GM19025 (cell line): Measurements from ENCODE around the gene ZNF334.

Experiments
- ATAC-seq: cut with Tn5 transposase; IDR thresholded peaks from one replicate; pipeline ENCODE4 v1.9.1; 2021; ENCODE audit warnings: mild to moderate bottlenecking, low read depth, moderate library complexity; ENCODE audit not compliant: unreplicated experiment

Gene ZNF334

DNA sequence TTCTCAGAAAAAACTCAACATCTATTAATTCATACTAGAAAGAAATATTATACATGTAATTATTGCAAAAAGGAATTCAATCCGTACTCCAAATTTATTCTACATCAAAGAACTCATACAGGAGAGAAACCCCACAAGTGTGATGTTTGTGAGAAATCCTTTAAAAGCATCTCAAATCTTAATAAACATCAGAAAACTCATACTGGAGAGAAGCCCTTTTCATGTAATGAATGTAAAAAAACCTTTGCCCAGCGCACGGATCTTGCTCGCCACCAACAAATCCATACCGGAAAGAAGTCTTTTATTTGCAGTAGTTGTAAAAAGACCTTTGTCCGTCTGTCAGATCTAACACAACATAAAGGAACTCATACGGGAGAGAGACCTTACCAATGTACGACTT, 22.0 kb downstream of the ZNF334 start:
- ATAC-seq: no peak

DNA sequence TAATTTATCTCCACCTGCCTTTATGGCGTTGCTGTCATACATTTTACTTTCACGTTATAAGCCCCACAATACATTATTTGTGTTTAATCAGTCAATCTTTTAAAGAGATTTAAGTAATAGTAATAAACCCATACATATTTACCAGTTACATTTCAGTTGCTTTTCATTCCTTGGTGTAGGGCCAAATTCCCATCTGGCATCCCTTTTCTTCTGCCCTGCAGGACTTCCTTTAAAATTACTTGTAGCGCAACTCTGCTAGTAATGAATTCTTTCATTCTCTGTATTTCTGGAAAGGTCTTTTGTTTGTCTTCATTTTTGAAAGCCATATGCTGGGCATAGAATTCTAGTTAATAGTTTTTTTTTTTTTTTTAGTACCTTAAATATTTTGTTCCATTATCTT, 24.9 kb downstream of the ZNF334 start:
- no peak for ATAC-seq

DNA sequence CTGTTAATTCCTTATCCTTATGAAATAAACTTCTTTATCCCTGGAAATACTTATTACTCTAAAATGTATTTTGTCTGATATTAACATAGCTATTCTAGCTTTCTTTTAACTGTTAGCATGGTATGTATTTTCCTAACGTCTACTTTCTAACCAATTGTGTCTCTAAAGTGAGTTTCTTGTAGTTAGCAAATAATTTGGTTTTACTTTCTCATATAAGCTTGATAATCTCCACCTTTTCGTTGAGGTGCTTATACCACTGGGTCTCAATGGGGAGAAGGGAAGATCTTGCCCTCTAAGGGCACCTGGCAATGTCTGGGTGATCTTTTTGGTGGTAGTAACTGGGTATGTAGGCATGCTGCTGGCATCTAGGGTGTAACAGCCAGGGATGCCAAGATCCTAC, 25.7 kb downstream of the ZNF334 start:
- ATAC-seq: no peak

- no peak for ATAC-seq
These were observed 27.9 kb downstream of the ZNF334 start for GRCh38 chr20:46485431-46485830.

DNA sequence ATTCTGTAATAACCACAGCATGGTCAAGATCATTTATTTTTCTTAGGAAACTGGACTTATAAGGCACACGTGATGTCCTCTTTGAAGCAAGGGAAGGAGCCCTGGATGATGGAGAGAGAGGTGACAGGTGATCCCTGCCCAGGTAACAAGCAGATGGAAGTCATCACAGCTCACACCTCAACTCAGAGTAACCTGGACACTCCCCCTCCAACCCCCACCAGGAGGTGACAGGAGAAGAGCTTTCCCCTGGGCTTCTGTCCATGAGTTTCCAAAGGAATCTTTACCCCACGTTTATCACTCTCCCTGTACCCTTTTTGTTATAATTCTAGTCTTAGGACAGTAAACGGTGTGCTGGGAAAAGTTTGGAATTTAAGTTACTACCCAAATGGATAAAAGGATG, 28.4 kb downstream of the ZNF334 start:
- no peak for ATAC-seq

GRCh38 chr20:46483879-46484278, 29.5 kb downstream of the ZNF334 start:
- no peak for ATAC-seq

- no peak for ATAC-seq
These were observed 30.5 kb downstream of the ZNF334 start for GRCh38 chr20:46482864-46483263.

- no peak for ATAC-seq
These were observed 35.7 kb downstream of the ZNF334 start for GRCh38 chr20:46477640-46478039.

- ATAC-seq: no peak
These were observed 36.1 kb downstream of the ZNF334 start for GRCh38 chr20:46477225-46477624.

GRCh38 chr20:46468508-46468907, 44.9 kb downstream of the ZNF334 start:
- no peak for ATAC-seq

DNA sequence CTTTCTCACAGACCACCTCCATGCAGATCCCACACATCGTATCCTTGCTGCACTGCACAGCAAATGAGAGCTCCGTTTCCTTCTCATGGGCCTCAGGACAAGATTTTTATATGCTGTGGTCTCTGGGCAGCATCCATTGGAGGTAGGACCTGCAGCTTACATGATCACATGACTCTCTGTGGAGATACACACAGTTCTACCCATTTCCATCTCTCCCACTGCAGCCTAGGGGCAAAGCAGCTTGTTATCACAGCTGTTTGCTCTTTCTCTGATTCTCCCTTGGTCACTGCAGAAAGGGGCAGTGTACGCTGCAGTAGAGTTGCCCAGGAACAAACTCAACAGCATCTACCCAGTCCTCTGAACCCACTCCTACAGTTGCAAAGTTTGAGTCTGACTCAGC, 48.9 kb downstream of the ZNF334 start:
- no peak for ATAC-seq

- no peak for ATAC-seq
These were observed 49.5 kb downstream of the ZNF334 start for GRCh38 chr20:46463852-46464251.

GRCh38 chr20:46461808-46462207, 51.6 kb downstream of the ZNF334 start:
- no peak for ATAC-seq

- ATAC-seq: no peak
These were observed 54.3 kb downstream of the ZNF334 start for GRCh38 chr20:46458866-46459750.

DNA sequence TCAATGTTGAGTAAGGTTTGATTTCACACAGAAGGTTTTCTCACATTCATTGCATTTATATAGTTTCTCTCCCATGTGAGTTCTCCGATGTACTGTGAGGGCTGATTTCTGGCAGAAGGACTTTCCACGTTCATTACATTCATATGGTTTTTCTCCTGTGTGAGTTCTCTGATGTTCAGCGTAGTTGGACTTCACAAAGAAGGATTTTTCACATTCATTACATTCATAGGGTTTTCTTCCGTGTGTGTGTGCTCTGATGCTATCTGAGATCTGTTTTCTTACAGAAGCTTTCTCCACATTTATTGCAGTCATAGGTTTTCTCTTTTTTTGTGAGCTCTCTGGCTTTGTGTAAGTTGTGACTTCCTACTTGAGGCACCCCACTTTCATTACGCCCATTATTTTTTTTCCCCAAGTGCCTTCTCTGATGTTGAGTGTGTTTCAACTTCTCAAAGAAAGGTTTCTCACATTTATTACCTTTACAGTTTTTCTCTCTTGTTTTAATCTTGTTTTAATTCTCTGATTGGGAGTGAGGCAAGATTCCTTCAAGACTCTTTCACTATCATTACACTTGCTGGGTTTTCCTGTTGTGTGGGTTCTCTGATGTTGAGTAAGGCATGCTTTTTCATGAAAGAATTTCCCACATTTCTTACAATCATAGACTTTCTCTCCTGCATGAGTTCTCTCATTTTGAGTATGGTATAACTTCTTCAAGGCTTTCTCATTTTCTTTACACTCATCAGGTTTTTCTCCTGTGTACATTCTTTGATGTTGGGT, 56.9 kb downstream of the ZNF334 start:
- no peak for ATAC-seq

DNA sequence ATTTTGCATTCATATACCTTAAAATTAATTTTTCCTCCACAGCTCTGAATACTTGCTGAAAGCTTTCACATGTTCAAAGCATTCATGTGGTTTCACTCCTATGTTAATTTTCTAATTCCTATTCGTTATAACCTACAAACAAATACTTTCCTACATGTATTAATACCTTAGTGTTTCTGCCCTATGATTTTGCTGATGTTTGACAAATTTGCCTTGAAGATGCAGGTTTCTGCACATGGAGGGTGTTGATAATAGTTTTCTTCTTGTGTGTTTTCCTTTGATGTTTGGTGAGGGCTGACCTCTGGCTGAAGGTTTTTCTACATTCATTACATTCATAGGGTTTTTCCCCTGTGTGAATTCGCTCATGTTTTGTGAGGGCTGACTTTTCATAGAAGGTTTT, 57.6 kb downstream of the ZNF334 start:
- no peak for ATAC-seq
